Hippocampal formation (tissue), 2 donors: ENCODE data around the gene KRT4.

Experiments
- DNase-seq, 2 donors: peaks; one replicate each; lab custom pipeline; 2025; lab: John Stamatoyannopoulos, UW

The KRT4 gene

GRCh38 chr12:52836491-52837412 lies 22.8 kb upstream of the KRT4 start:
- DNase-seq: no peak

GRCh38 chr12:52836042-52836466 lies 22.1 kb upstream of the KRT4 start:
- no peak for DNase-seq

GRCh38 chr12:52835271-52836041 lies 21.5 kb upstream of the KRT4 start:
- DNase-seq: no peak

DNA sequence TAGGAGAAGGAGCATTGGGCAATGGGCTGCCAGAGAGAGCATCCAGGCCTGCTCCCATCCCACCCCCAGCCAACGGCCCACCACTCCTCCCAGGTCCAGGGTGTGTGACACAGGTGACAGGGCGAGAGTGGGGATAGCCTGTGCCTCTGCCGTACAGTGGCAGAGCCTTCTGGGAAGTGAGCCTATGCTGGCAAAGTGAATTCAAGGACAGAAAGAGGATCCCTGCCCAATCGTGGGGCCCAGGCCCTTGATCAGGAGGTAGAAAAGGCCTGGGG lies 20.7 kb upstream of the KRT4 start:
- no peak for DNase-seq

- DNase-seq: no peak
Observed at GRCh38 chr12:52833922-52834726, 20.2 kb upstream of the KRT4 start, which contains the start of gene KRT79. Gene KRT79, minus strand, starts transcription at chr12:52834311. Its CDS starts 51 bp downstream, at chr12:52834260.

DNA sequence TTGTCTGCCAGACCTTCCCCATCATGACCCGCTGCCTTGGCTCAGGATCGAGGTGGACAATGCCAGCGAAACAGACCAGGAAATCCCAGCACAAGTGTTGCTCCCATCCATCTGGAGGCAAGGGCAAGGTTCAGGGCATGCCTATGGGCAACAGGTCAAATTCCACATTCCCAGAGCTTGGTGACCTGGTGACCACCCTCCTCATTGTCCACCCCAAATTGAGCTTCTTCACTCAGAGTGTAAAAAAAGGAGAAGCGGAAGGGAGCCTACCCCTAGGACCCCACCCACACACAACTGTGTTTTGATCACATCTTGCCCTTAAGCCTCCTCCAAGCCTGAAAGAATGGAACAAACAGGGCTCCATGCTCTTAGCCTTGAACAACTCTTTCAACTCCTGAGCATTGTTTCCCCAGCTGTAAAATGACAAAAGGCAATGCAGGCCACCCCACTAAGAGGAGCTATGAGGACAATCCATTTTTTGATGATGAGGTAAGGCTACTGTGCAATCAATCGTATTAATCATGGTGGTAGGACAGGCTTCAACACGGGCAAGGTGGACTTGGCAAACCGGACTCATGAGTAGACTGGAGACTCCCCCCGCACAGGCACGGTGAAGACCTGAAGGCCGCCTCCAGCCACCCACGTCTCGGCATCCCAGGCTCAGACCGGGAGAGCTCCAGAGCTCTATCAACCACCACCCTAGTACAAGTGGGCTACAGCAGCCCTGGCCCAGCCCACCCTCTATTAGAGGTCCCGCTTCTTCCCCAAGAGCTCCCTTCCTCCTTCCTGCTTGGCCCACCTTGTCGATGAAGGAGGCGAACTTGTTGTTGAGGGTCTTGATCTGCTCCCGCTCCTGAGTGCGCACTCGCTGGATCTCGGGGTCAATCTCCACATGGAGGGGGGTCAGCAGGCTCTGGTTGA lies 19.3 kb upstream of the KRT4 start:
- DNase-seq: no peak

DNA sequence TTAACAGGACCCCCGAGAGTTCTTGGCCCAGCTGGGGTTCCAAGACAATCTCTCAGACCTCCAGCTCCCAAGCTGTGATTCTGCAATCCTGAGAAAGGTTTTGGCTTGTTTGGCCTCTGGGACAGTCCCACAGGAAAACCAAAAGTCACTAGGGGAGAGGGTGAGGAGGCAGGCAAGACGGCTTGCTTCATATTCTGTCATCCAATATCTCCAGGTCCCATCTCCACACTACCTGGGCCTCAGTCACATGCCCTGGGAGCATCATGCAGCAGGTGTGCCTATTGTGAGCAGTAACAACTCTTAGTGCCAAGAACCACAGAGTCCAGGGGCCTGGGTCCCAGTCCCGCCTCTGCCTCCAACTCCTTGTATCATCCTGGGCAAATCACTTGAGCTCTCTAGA lies 18.5 kb upstream of the KRT4 start:
- no peak for DNase-seq

- no peak for DNase-seq
Observed at GRCh38 chr12:52831251-52831650, 17.3 kb upstream of the KRT4 start.

DNA sequence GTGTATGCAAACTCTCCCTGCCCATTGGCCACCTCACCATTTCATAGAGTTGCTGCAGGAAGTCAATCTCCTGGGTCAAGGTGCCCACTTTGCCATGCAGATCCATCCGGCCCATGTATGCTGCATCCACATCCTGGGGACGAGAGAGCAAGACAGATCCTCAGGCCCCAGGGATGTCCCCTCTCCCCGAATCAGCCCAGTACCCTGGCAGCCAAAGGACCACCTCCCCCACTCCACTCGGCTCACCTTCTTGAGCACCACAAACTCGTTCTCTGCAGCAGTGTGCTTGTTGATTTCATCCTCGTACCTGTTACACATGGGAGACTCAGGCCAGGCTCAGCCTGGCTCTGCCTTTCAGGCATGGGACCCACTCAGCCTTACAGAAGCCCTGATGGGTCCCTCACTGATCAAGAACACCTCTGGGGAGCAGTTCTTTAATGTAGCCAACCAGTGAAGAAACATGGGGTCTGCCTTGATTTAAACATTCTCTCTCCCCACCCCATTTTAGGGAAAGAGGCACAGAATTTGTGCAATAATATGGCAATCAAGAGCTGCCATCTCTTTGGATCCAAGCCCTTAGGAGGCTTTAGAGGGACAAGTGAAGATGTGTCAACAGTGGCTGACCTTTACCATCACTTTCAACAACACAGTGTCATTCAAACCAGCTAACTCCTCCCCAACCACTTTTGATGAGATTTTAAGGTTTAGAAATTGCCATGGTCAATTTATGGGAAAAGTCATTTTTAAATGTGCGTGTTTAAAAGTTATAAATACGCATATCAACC lies 16.3 kb upstream of the KRT4 start:
- no peak for DNase-seq

- no peak for DNase-seq
Observed at GRCh38 chr12:52828591-52829021, 14.7 kb upstream of the KRT4 start.

GRCh38 chr12:52828156-52828555 lies 14.2 kb upstream of the KRT4 start:
- no peak for DNase-seq

DNA sequence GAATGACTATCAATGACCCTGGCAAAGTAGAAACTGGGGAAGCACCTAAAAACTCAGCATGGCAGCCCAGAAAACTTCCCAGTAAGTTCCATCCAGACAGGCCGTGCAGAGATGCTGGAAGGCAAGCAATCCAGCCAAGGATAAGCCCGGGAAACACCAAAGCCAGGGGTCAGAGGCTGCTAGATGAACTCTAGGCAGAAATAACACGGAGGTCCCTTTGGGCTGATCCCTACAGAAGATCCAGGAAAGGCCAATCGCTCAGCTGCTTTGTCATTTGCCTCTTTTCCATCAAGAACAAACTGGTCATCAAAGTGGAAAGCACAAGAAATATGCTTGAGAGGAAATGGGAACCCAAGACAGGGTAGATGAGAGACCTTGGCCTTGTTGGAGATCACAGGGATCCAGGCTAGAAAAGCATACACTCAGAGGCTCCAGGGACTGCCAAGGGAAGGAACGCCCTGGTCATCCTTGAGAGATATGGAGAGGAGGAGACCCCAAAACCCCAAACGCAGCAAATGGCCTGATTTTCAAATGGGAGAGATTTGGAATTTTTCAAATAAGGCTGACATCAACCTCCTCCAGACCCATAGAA lies 13.7 kb upstream of the KRT4 start:
- no peak for DNase-seq

GRCh38 chr12:52826611-52827498 lies 12.9 kb upstream of the KRT4 start:
- no peak for DNase-seq

DNA sequence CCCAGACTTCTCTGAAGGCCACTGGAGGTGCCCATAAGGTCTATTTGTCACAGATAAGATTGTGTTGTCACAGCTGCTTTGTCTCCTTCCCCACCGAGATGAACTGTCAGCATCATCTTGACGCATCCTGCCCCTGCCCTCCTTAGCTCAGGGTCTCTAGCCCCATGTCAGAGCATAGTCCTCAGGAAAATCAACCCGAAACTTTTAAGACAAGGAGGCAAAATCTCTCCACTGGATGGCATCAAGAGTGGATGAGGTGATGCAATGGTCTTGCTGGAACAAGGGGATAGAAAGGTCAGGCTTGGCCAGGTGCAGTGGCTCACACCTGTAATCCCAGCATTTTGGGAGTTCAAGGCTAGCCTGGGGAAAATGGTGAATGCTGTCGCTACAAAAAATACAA lies 12.0 kb upstream of the KRT4 start:
- DNase-seq: no peak

GRCh38 chr12:52824741-52825410 lies 11.0 kb upstream of the KRT4 start:
- DNase-seq: no peak

GRCh38 chr12:52823761-52824450 lies 10.0 kb upstream of the KRT4 start:
- DNase-seq: no peak

DNA sequence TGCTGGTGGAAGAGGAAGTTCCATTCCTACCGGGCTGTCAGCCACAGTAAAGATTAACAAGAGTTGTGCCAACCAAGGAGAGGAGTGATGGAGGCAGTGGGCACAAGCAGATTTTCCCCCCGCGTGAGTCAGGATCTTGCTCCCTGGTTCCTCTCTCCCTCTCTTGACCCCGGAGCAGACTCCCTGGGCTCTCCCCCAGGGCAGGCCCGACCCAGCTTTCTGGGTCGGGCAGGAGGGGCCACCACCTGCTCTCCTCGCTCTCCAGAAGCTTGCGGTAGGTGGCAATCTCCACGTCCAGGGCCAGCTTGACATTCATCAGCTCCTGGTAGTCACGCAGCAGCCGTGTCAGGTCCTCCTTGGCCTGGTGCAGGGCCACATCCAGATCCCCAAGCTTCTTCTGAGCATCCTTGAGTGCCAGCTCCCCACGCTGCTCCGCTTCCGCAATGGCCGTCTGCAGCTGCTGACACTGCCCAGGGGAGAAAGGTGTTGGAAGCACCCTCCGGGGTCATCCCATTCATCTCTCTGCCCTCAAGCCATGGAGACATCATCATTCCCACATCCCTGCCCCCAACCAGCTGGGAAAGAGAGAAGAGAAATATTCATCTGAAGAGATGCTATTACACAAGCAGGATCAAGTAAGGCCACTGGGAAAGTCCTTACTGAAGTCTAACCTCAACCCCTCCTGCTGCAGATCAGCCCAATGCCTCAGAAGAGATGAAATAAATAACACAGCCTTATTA lies 9.0 kb upstream of the KRT4 start:
- DNase-seq: no peak
